ENCODE data around the gene DOK3. TPM values are rescaled to one million over a fixed set of nuclear protein-coding genes. Genes with fewer than 3 reads are reported as not detected.

Gene DOK3
- polyA plus RNA-seq, 1 donor from 2014 or later: 5.5 TPM

- Histone ChIP-seq H3K79me2 (replicated peaks; ENCODE audit: insufficient read depth, low read length) (peaks cover 27% of the 10 kb centered on the region), H3F3A (ENCODE audit: insufficient read depth, low read length, poor library complexity, severe bottlenecking) (peaks cover 5% of the 10 kb centered on the region), H3K4me3 (ENCODE audit: low read length) (peak overlapping the region; percentile 66), H3K4me2 (ENCODE audit: low read length) (no peak overlapping the region), H3K36me3 (ENCODE audit: insufficient read depth, low read length) (peaks cover 9% of the 10 kb centered on the region), H3K27ac (ENCODE audit: low read length) (peak overlapping the region; percentile 90), H3K9me2 (ENCODE audit: insufficient read depth, low read length) (no peaks in the 10 kb centered on the region), H3K9me3 (ENCODE audit: low read length) (no peaks in the 10 kb centered on the region), H2AFZ (ENCODE audit: low read depth, low read length) (no peak overlapping the region), H3K27me3 (ENCODE audit: insufficient read depth, low read depth, low read length) (no peaks in the 10 kb centered on the region), H4K20me1 (ENCODE audit: insufficient read depth) (peaks cover 10% of the 10 kb centered on the region), H3K9ac (ENCODE audit: low read length) (peak overlapping the region; percentile 86)
- TF ChIP-seq POLR2AphosphoS5 (IDR thresholded peaks at IDR 0.05) (peak; percentile 13), RAD21 (conservative IDR thresholded peaks at IDR 0.05) (no peak), EP300 (conservative IDR thresholded peaks at IDR 0.05; ENCODE audit: poor library complexity, severe bottlenecking) (no peak)
- TF ChIP-seq, protein P1, sequence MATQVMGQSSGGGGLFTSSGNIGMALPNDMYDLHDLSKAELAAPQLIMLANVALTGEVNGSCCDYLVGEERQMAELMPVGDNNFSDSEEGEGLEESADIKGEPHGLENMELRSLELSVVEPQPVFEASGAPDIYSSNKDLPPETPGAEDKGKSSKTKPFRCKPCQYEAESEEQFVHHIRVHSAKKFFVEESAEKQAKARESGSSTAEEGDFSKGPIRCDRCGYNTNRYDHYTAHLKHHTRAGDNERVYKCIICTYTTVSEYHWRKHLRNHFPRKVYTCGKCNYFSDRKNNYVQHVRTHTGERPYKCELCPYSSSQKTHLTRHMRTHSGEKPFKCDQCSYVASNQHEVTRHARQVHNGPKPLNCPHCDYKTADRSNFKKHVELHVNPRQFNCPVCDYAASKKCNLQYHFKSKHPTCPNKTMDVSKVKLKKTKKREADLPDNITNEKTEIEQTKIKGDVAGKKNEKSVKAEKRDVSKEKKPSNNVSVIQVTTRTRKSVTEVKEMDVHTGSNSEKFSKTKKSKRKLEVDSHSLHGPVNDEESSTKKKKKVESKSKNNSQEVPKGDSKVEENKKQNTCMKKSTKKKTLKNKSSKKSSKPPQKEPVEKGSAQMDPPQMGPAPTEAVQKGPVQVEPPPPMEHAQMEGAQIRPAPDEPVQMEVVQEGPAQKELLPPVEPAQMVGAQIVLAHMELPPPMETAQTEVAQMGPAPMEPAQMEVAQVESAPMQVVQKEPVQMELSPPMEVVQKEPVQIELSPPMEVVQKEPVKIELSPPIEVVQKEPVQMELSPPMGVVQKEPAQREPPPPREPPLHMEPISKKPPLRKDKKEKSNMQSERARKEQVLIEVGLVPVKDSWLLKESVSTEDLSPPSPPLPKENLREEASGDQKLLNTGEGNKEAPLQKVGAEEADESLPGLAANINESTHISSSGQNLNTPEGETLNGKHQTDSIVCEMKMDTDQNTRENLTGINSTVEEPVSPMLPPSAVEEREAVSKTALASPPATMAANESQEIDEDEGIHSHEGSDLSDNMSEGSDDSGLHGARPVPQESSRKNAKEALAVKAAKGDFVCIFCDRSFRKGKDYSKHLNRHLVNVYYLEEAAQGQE (IDR thresholded peaks at IDR 0.05; ENCODE audit: borderline replicate concordance): no peak
Measured at GRCh38 chr5:177452688-177453638, 56.7 kb downstream of the DOK3 start.

Other genes starting within 250 kb of the DOK3 start
- 79.0 and 96.8 TPM in 2 replicates for gene RAB24, start 206.1 kb downstream of the DOK3 start, polyA plus RNA-seq
- gene PRELID1, start 206.0 kb downstream of the DOK3 start, polyA plus RNA-seq: 133 and 163 TPM in 2 replicates
- 6.8 and 9.3 TPM in 2 replicates for gene MXD3, start 197.9 kb downstream of the DOK3 start, polyA plus RNA-seq
- gene LMAN2, start 158.2 kb downstream of the DOK3 start, polyA plus RNA-seq: 155 and 156 TPM in 2 replicates
- gene RGS14, start 151.9 kb downstream of the DOK3 start, polyA plus RNA-seq: 23.4 and 32.3 TPM in 2 replicates
- gene SLC34A1, start 125.4 kb downstream of the DOK3 start, polyA plus RNA-seq: not detected in 2 replicates
- gene PFN3, start 109.2 kb downstream of the DOK3 start, polyA plus RNA-seq: not detected in 2 replicates
- 1.4 and 7.8 TPM in 2 replicates for gene F12, start 100.3 kb downstream of the DOK3 start, polyA plus RNA-seq
- gene GRK6, start 83.2 kb downstream of the DOK3 start, polyA plus RNA-seq: 22.6 and 26.5 TPM in 2 replicates
- gene PRR7, start 63.0 kb downstream of the DOK3 start, polyA plus RNA-seq: 44.1 and 46.6 TPM in 2 replicates
- 319 and 353 TPM in 2 replicates for gene DBN1, start 36.2 kb downstream of the DOK3 start, polyA plus RNA-seq
- 21.0 and 45.4 TPM in 2 replicates for gene PDLIM7, start 12.2 kb downstream of the DOK3 start, polyA plus RNA-seq
- gene DDX41, start 7.1 kb upstream of the DOK3 start, polyA plus RNA-seq: 113 and 212 TPM in 2 replicates
- 79.2 and 97.3 TPM in 2 replicates for gene FAM193B, start 44.7 kb upstream of the DOK3 start, polyA plus RNA-seq
- 53.8 and 59.1 TPM in 2 replicates for gene TMED9, start 82.4 kb upstream of the DOK3 start, polyA plus RNA-seq
- gene B4GALT7, start 90.3 kb upstream of the DOK3 start, polyA plus RNA-seq: 60.2 and 66.1 TPM in 2 replicates

All from neural cell (in vitro differentiated cells).